A549 (cell line): Measurements from ENCODE around the gene CPE.

Source experiments
- CTCF ChIP-seq: fragments of >200 bp; sonication (Bioruptor Twin); formaldehyde crosslinking; IDR thresholded peaks from 3 replicates; pipeline ENCODE4 v1.5.1; 2016
- ELK1 ChIP-seq: fragments of 150-350 bp; IDR thresholded peaks from 2 replicates; pipeline ENCODE4 v1.6.1; 2014; ENCODE audit warnings: low read depth, mild to moderate bottlenecking, low read length
- MAX ChIP-seq: IDR thresholded peaks from 2 replicates; pipeline ENCODE4 v1.6.1; 2012
- POLR2A ChIP-seq: IDR thresholded peaks from 2 replicates; pipeline ENCODE4 v1.6.1; 2012; ENCODE audit warnings: mild to moderate bottlenecking, low read length
- TP53 ChIP-seq: fragments of 250-450 bp; sonication (Bioruptor Pico); IDR thresholded peaks from 2 replicates; pipeline ENCODE4 v1.5.0; 2021; ENCODE audit warnings: mild to moderate bottlenecking, moderate library complexity

GRCh38 chr4:165539801-165540200 lies 161.0 kb downstream of the CPE start:
- TF ChIP-seq POLR2A (no peak), ELK1 (no peak), CTCF (no peak), TP53 (no peak), MAX (no peak)
